Measurements from ENCODE around the gene MRPS18A.

GRCh38 chr6:43658161-43658560 lies 29.4 kb downstream of the MRPS18A start:
- no peak for TF ChIP-seq POLR2A (IDR thresholded peaks at IDR 0.05)
- TF ChIP-seq CTCF (IDR thresholded peaks at IDR 0.05 in 4 of 5, conservative IDR thresholded peaks at IDR 0.05 in 1 of 5), result no peak
